ENCODE measurements around the gene TMEM19.
"Not testable (repeated sequence)": the region's sequence is repeated elsewhere in the genome, so short reads cannot be mapped to it uniquely, and the experiment has no call there.

TMEM19 gene

GRCh38 chr12:71664411-71665089 is 21.3 kb upstream of the TMEM19 start:
- DNase-seq (ENCODE audit: low read depth, low spot score): no peak
- peak overlapping the region; percentile 97 for H3K27ac ChIP-seq

DNA sequence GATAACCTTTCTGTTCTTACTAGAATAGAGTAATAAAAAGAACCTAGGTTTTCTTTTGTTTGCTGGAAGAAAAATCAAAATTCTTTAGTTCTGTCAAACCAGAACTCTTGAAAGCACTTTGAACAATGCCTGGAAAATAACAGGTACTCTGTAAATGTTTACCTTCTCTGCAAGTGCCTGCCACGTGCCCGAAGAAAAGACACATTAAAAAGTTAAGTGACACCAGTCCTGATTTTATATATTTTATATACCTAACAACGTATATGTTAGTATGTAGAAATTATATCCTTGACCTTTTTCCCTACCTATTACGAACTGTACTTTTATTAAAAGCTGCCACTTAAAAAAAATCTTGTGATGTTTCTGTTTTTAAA is 20.8 kb upstream of the TMEM19 start:
- H3K27ac ChIP-seq: peak overlapping the region; percentile 97
- DNase-seq (ENCODE audit: low read depth, low spot score): no peak

DNA sequence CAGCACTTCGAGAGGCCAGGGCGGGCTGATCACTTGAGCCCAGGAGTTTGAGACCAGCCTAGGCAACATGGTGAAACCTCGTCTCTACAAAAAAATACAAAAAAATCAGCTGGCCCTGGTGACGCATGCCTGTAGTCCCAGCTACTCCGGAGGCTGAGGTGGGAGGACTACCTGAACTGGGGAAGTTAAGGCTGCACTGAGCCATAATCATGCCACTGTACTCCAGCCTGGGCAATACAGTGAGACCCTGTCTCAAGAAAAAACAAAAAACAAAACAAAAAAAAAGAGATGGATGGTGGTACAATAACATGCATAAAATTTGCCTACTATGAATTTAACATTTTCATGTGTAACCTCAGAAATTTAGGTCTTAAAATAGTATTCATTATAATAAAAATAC is 19.6 kb upstream of the TMEM19 start:
- no peak for DNase-seq (ENCODE audit: low read depth, low spot score)
- H3K27ac ChIP-seq: no peak overlapping the region

DNA sequence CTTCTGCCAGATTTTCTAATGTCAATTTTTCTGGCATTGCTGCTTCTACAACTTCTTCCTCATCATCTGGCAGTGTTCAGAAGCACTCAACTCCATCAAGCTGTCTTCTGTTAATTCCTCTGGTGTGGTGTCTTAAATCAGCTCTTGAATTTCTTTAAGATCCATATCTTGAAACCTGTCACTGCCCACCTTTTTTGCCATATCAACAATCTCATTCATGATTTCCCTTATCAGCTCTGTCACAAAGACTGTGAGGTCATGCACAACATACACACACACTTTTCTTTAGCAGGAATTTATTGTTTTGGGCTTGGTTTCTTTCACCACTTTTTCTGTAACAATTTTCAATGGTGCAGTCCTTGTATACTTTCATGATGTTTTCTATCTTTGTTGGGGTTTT is 14.6 kb upstream of the TMEM19 start:
- no peak overlapping the region for H3K27ac ChIP-seq
- no peak for DNase-seq (ENCODE audit: low read depth, low spot score)

- no peak overlapping the region for H3K27ac ChIP-seq
- no peak for DNase-seq (ENCODE audit: low read depth, low spot score)
Measured at GRCh38 chr12:71671816-71672215, 14.1 kb upstream of the TMEM19 start.

DNA sequence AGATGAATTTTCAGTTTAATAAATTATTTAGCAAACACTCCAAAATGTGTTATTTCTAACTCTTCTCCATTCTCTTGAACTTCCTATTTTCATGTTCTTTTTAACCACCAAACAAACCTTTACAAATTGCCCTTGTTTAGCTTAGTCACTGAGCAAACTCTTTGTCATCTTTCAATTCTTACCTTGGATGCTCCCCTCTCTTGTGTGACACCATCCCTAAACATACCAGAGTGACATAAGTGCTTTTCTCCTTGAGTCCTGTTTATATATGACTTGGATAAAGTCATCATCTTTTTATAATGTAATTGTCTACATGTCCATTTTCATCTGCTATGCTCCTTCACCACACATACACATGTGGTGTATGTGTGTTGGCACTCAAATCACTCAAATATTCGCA is 3.4 kb upstream of the TMEM19 start:
- no peak for DNase-seq (ENCODE audit: low read depth, low spot score)
- peak overlapping the region; percentile 84 for H3K27ac ChIP-seq

- peak overlapping the region; percentile 84 for H3K27ac ChIP-seq
- DNase-seq (ENCODE audit: low read depth, low spot score): no peak
Measured at GRCh38 chr12:71683633-71684032, 2.2 kb upstream of the TMEM19 start.

DNA sequence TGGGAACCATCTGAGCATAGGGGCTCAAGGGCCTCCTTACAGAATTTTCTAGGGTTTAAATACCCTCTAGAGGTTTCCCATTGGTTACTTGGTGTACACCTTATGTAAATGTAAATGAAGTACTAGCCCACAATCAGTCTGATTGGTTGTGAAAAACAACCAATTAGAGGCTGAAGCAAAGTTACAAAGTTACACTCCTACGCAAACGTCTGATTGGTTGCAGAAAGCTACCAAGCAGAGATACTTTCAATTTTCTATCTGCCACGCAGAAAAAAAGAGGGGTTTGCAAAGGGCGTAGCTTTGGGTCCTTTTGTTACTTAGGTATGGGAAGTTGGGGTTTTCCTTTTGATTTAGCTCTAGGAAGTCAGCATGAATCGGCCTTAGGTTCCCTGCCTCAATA is 1.8 kb upstream of the TMEM19 start:
- no peak for DNase-seq (ENCODE audit: low read depth, low spot score)
- peak overlapping the region; percentile 84 for H3K27ac ChIP-seq

DNA sequence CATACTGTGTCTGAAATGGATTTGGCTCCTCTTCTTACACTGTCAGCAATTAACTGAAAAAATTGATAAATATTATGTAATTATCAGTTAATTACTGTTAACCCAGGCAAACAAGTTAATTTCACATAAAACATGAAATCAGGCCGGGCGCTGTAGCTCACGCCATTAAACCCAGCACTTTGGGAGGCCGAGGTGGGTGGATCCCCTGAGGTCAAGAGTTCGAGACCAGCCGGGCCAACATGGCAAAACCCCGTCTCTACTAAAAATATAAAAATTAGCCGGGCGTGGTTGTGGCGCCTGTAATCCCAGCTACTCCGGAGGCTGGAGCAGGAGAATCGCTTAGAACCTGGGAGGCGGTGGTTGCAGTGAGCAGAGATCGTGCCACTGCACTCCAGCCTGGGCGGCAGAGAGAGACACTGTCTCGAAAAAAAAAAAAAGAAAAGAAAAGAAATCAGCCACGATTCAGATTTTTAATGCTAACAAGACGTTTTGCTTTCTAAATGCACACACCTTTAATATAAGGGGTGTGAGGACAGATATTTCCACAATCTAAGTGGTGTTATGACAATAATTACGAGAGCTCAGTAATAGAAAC is 473 bp upstream of the TMEM19 start:
- H3K27ac ChIP-seq: peak overlapping the region; percentile 84
- DNase-seq (ENCODE audit: low read depth, low spot score): no peak

DNA sequence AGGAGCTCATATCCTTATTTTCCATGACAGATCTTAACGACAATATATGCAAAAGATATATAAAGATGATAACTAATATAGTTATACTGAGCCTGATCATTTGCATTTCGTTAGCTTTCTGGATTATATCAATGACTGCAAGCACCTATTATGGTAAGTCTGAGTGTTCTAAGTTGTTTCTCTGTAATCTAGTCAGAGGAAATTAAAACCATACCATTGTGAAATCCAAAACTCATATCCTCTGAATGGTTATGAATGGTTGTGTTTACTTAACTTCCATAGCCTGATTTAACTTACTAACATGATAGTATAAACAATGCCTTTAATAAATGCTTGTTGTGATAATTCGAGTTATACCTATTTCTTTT is 760 bp downstream of the TMEM19 start:
- no peak for DNase-seq (ENCODE audit: low read depth, low spot score)
- H3K27ac ChIP-seq: peak overlapping the region; percentile 84

- H3K27ac ChIP-seq: peak overlapping the region; percentile 84
- DNase-seq (ENCODE audit: low read depth, low spot score): not testable (repeated sequence)
Measured at GRCh38 chr12:71687172-71687571, 1.3 kb downstream of the TMEM19 start.

DNA sequence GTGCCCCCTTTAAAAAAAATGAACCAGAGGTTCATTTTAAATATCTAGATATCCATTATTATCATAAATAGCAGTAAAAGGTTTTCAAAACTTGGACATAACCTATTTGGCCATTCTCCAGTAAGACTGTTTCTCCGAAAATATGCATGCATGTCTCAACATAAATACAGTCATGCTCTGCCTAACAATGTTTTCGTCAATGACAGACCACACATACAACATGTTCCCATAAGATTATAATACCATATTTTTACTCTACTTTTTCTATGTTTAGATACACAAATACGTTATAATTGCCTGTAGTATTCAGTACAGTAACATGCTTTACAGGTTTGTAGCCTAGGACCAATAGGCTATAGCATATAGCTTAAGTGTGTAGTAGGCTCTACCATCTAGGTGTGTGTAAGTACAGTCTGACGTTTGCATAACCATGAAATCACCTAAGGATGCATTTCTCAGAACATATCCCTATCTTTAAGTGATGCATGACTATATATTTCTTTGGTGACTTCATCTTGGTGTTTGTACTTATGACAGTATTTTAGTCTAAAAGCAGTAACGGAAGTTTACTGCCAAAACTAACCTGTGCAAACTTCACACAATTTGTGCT is 3.2 kb downstream of the TMEM19 start:
- H3K27ac ChIP-seq: peak overlapping the region; percentile 84
- no peak for DNase-seq (ENCODE audit: low read depth, low spot score)

GRCh38 chr12:71691504-71692129 is 5.7 kb downstream of the TMEM19 start:
- DNase-seq (ENCODE audit: low read depth, low spot score): no peak
- H3K27ac ChIP-seq: no peak overlapping the region

DNA sequence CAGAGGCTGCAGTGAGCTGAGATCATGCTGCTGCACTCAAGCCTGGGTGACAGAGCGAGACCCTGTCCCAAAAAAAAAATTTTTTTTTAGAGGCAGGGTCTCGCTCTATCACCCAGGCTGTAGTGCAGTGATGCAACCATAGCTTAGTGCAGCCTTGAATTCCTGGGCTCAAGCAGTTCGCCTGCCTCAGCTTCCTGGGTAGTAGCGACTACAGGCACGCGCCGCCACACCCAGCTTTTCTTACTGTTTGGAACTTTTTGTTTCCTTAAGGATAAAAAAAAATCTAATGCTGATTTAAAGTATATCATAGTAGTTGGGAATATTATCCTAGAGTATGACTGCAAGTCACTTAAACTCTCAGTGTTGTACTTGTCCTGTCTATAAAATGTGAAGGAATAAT is 7.2 kb downstream of the TMEM19 start:
- no peak for DNase-seq (ENCODE audit: low read depth, low spot score)
- H3K27ac ChIP-seq: no peak overlapping the region

- DNase-seq (ENCODE audit: low read depth, low spot score): not testable (repeated sequence)
- H3K27ac ChIP-seq: peak overlapping the region; percentile 38
Measured at GRCh38 chr12:71693651-71694050, 7.8 kb downstream of the TMEM19 start.

DNA sequence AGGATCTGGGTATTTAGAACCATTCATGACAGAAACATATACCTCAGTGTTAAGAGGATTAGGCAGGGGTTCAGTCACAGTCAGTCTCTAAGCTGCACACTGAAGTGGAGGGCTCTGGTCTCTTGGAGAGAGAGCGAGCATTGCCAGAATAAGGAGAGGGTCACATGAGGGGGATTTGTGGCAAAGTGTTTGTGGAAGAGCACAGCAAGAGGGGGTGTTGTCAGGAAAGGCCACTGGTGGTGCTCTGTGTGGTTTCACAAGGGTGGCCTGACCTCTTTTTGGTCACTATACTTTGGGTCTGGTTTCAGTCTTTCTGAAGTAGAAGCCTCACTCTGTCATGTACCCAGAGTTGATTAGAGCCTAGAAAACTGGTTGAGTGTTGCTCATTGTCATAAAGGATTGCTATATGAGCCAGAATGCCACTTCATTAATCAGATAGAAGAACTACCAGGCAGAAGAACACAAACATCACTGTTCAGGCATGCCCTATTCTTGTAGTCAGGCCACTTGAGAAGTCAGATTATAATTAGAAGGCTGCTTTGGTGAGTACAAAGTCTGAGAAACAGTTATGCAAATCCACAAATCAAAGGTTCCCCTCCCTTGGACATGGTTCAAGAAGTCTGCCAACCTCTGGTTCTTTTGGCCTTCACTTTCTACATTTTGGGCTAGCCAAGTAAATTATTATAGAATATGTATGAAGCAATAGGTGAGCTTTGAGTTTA is 8.4 kb downstream of the TMEM19 start:
- DNase-seq (ENCODE audit: low read depth, low spot score): no peak

GRCh38 chr12:71695782-71696181 is 9.9 kb downstream of the TMEM19 start:
- no peak overlapping the region for H3K27ac ChIP-seq

More for the DNA sequence above, 8.4 kb downstream of the TMEM19 start:
- peak overlapping the region; percentile 38 for H3K27ac ChIP-seq

GRCh38 chr12:71702181-71702580 is 16.3 kb downstream of the TMEM19 start:
- peak overlapping the region; percentile 42 for H3K27ac ChIP-seq
- DNase-seq (ENCODE audit: low read depth, low spot score): not testable (repeated sequence)

More at GRCh38 chr12:71695782-71696181, 9.9 kb downstream of the TMEM19 start:
- no peak for DNase-seq (ENCODE audit: low read depth, low spot score)

DNA sequence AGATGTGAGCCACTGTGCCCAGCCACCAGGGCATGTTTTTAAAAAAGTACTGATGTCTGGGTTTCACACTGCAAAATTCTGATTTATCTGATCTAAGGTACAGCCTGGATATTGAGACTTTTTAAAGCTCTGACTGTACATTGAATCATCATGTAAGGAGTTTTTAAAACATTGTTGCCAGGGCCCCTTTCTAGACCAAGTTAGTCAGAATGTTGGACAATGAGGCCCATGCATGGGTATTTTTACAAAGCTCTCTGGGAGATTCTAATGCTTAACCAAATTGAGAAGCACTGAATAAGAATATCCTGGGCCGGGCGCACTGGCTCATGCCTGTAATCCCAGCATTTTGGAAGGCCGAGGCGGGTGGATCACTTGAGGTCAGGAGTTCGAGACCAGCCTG is 16.7 kb downstream of the TMEM19 start:
- DNase-seq (ENCODE audit: low read depth, low spot score): no peak
- peak overlapping the region; percentile 42 for H3K27ac ChIP-seq

GRCh38 chr12:71703206-71703605 is 17.3 kb downstream of the TMEM19 start:
- H3K27ac ChIP-seq: peak overlapping the region; percentile 42
- no peak for DNase-seq (ENCODE audit: low read depth, low spot score)

DNA sequence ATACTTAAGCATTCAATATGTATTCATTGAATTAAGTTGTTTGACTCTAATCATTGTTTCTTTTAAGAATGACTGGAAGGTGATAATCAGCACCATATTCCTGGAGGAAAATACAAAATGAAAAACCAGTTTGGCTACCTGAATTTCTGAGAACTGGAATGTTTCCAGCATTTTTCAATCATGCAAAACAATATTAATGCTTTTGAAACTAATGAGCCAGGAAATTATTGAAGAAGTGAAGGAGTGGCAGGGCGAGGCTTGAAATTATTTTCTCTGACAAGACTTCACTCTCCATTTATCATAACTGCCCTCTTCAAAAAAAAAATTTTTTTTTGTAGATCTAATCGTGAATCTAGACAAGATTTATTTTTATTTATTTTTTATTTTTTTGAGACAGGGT is 19.0 kb downstream of the TMEM19 start:
- DNase-seq (ENCODE audit: low read depth, low spot score): no peak
- no peak overlapping the region for H3K27ac ChIP-seq
